HG02763 (cell line): ENCODE data around the gene JAKMIP1.
"Not testable (repeated sequence)": the region's sequence is repeated elsewhere in the genome, so short reads cannot be mapped to it uniquely, and the experiment has no call there.

Source experiments
- ATAC-seq: cut with Tn5 transposase; IDR thresholded peaks from one replicate; pipeline ENCODE4 v1.9.1; 2021; ENCODE audit warnings: mild to moderate bottlenecking, moderate library complexity; ENCODE audit not compliant: unreplicated experiment

The JAKMIP1 gene

GRCh38 chr4:5999356-5999755 lies 201.0 kb downstream of the JAKMIP1 start:
- ATAC-seq = no peak

GRCh38 chr4:5998333-5998936 lies 201.9 kb downstream of the JAKMIP1 start:
- peak; percentile 78 for ATAC-seq

- no peak for ATAC-seq
Measured at GRCh38 chr4:5996641-5997040, 203.7 kb downstream of the JAKMIP1 start.

- no peak for ATAC-seq
Measured at GRCh38 chr4:5995901-5996623, 204.3 kb downstream of the JAKMIP1 start.

- ATAC-seq = no peak
Measured at GRCh38 chr4:5993876-5994811, 206.2 kb downstream of the JAKMIP1 start.

DNA sequence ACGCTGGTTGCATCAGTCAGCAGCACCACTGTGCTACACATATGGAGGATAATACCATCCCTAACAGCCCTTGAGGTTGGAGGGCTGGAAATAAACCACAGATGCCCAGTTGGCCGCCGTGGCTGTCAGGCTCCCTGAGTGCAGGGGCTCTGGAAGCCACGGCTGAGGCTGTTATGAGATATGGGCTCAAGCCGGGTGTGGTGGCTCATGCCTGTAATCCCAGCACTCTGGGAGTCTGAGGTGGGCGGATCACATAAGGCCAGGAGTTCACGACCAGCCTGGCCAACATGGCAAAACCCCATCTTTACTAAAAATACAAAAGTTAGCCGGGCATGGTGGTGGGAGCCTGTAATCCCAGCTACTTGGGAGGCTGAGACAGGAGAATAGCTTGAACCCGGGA lies 207.0 kb downstream of the JAKMIP1 start:
- not testable (repeated sequence) for ATAC-seq

GRCh38 chr4:5992828-5993321 lies 207.5 kb downstream of the JAKMIP1 start:
- no peak for ATAC-seq

DNA sequence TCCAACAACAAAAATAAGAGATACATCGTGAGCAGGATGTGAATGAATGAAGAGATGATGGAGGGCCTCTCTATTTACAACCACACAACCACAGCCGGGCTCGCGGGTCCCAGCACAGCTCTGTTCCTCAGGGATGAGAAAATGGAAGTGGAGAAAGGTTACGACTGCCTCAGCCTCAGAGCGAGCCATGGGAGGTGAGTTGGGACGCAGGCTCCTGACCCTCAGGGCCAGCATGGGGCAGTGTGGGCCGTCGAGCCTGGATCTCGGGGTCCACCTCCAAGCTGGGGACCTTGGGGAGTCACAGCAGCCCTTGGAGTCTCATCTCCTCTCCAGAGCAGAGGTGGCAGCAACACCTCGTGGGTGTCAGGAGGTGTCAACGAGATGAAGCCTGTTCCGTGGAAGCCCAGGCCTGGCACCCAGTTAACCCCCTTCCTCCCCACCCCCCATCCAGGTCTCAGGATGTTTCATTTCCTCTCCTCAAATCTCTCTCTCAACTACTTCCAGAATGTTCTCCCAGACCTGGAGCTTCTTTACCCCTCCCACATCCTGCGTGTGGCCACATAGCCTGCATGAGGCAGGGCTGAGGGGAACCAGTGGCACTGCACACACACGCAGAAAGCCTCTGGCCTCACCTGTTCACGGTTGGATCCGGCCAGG lies 208.1 kb downstream of the JAKMIP1 start:
- ATAC-seq = no peak

- no peak for ATAC-seq
Measured at GRCh38 chr4:5991405-5991804, 208.9 kb downstream of the JAKMIP1 start.

DNA sequence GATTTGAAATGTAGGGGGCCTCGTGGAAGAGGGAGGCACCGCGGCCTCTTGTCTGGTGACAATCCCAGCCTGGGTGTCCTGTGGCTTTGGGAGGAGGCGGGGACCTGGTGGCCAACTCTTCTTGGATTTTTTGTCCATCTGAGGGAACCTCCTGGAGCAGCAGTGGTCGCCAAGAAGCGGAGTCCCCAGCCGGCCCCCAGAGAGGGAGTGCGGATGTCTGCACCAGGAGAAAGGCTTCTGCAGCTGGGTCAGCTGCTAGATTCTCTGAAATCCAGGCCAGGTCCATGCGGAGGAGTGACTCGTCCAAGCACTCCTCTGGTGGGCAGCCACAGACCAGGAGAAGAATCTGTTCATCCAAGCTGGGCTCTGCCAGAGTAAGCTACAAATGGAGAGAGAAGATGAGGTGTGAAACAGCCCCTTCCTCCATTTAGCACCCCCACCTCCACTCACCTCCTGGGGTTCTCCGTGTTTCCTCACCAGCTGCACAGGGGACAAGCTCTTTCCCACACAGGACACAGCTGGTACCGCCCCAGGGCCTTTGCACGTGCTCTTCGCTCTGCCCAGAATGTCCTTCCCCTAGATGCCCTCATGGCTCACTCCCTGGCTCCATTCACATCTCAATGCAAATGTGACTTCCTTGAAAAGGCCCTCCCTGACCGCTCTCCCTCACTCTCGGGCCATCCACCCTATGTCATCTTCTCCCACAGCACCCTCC lies 209.7 kb downstream of the JAKMIP1 start:
- no peak for ATAC-seq

DNA sequence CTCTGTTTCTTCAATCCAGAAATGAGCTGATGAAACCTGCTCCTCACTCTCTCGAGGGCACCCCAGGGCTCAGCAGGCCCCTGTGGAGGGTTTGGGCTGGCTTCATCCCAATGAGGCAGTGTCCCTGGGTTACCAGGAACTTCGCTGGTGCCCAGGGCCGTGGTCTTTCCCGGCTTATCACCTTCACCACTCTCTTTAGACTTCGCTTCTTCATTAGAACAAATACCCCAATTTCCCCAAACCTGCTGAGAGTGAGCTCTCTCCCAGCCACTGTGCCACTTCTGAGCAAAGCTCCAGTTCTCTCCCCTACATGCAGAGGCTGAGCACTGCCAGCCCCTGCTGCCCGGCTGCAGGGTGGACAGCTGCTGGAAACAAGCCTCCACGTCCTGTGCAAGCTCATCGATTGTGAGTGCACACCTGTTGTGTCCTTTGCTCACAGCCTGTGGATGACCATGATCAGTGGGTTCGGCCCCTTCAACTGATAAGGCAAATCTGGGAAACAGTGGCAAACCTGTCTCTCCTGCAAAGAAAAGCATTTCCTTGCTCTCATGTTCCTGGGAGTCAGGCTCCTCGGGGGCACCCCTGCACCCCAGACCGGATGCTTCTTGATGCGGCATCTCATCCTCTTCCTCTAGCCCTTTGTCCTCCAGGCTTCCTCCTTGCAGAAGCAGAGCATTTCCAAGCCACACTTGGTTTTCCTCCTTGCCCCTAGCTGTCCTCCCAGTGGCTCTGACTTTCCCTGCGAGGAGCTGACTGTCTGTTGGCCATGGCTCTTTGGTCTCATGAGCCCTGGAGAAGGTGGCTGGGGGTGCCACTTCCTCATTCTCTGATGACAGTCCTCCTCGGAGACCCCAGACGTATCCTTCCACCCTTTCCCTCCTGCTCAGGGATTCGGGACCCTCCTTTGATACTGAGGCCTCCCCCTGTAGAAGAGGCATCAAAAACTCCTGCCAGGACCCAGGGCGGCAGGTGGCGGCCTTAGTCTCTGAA lies 210.8 kb downstream of the JAKMIP1 start:
- ATAC-seq = no peak

- ATAC-seq = no peak
Measured at GRCh38 chr4:5988086-5988845, 212.1 kb downstream of the JAKMIP1 start.

- no peak for ATAC-seq
Measured at GRCh38 chr4:5984843-5985242, 215.5 kb downstream of the JAKMIP1 start.

DNA sequence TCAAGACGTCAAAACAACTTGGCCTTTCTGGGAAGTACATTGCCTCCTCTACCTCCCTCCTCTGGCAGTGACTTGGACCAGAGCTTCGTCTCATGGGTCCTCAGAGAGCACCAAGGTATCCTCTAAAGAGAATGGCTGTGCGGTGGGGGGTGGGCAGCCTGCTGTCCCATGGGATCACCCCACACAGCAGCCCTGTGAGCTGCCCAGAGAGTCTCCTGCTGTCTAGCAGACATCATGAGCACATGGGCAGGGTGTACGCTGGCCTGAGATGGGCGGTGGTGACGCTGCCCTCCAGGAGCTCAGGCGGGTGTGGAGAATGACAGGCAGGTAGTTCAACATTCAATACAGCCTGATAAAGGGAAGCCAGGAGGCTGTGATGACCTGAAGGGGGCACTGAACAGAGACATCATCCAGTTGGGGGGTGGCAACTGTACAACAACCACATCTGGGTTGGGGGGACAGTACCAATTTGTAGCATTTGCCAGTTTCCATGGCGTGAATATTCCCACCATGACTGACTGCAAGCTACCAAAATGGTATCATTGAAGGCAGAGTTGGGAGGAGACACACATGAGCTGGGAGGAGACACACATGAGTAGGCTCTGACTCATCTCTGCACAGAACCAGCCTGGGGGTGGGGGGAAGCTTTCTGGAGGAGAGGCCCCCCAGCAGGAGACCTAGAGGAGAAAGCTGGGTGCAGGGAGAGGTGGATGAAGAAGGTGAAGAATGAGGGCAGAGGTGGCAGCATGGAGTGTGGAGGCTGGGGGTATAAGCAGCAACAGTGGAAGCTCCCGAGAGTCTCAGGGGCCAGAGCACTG lies 218.0 kb downstream of the JAKMIP1 start:
- ATAC-seq = no peak

DNA sequence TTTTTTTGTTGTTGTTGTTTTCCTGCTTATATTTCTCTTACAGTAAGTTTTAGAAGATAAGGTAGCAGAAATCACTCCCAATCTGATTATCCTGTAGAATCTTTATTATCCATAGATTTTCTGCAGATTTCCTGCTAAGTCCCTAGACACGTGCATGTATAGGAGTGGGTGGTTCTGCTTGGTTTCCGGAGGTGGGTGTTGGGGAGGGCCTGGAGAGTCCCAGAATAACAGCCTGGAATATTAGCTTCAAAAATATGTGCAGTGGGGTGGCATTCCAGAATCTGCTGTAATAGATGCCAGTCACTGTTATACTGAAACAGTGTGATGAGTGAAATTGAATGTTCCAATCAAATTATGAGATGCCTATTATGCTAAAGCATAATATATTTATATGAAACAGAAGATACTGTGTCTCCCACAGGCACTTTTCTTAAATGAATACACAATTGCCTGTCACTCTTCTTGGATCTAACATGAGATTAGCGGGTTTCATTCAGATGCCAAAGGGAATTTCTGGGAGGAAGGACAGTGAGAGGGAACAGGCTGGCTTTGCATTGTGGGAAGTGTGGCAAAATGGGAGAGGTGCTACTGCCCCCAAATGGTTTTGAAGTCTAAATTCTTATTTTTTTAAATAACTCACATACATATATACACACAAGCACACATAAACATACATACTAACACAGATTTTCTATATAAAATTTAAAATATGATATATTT lies 219.8 kb downstream of the JAKMIP1 start:
- no peak for ATAC-seq

DNA sequence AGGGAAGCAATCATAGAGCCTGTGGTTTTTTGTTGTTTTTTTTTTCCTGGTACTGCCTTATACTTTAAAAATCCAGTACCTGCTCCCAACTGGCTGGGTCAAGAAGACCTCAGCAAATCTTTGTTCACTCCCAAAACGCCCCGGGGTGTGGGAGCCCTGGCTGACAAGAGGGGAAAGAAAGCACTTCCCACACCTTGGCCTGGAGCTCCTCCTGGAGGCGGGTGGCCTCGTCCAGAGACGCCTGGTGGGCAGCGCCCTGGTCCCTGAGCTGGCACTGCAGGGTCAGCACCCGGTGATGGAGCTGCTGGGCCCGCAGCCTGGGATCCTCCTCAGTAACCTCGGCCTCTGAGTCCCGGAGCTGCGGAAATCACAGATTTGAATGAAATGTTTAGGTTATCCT lies 220.4 kb downstream of the JAKMIP1 start:
- ATAC-seq = no peak

- ATAC-seq = no peak
Measured at GRCh38 chr4:5976921-5977320, 223.4 kb downstream of the JAKMIP1 start.
